ENCODE results near the gene RBM44.

DNA sequence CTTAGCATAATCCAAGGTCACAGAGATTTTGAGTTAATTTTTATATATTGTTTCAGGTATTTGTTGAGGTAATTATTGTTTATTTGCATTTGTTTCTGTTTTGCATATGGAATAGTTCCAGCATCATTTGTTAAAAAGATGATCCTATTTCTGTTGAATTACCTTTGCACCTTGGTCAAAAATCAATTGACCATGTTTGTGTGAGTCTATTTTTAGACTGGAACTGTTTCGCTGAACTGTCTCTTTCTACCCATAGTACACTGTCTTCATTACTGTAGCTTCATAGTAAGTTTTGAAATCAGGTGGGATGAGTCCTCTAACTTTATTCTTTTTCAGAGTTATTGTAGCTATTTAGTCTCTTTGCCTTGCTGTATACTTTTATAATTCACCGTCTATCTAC lies 31.9 kb downstream of the RBM44 start:
- TF ChIP-seq POLR2AphosphoS5 (IDR thresholded peaks at IDR 0.05; ENCODE audit: low read depth, low read length), result no peak
- TF ChIP-seq TAF1 (IDR thresholded peaks at IDR 0.05; ENCODE audit: borderline replicate concordance, low read depth, low read length), result no peak

Data from GM12892 (cell line).